ENCODE measurements around the gene GLI3.

GLI3 gene

DNA sequence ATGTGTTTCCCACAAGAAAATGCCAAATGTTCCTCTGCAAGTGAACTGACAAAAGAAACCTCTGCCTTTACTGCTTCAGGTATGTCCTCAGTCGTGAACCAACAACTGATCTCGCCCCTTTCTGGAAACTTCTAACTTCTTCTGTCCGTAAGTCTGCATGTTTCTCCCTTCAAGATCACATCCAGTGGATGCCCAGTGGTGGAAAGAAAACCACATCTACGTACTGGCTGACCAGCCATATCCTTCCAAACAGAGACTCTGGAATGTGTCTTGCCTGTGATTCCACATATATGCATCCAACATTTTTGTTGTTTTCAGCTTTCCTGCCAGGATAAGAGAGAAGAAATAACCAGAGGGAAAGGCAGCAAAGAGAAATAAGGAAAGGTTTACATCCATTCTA, 152.7 kb downstream of the GLI3 start:
- H3K4me1 ChIP-seq (ENCODE audit: control insufficient read depth, insufficient read depth, low read length): no peaks in the 10 kb centered on the region

DNA sequence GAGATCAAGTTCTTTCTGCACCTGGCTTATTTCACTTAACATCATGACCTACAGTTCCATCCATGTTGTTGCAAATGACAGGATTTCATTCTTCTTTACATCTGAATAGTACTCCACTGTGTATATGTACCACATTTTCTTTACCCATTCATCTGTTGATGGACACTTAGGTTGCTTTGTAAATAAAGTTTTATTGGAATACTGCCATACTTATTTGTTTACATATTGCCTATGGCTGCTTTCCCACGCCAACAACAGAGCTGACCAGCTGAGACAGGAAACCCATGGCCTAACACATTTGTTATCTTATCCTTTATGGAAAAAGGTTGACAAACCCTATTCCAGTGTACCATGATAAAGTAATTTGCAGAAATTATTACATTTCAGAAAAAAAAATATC, 153.7 kb downstream of the GLI3 start:
- H3K4me2 ChIP-seq (ENCODE audit: low read length): no peak overlapping the region
- H3K4me1 ChIP-seq (ENCODE audit: control insufficient read depth, insufficient read depth, low read length): no peaks in the 10 kb centered on the region
- no peak overlapping the region for H3K9ac ChIP-seq (ENCODE audit: low read depth, low read length)
- no peaks in the 10 kb centered on the region for H3K27me3 ChIP-seq (ENCODE audit: control insufficient read depth, insufficient read depth, low read length)
- H3K36me3 ChIP-seq (ENCODE audit: insufficient read depth, low read length): no peaks in the 10 kb centered on the region
- no peaks in the 10 kb centered on the region for H3K9me3 ChIP-seq (replicated peaks; ENCODE audit: low read length)
- no peak overlapping the region for H3K4me3 ChIP-seq (ENCODE audit: low read length)

More for the DNA sequence above, 152.7 kb downstream of the GLI3 start:
- Histone ChIP-seq H3K27me3 (ENCODE audit: control insufficient read depth, insufficient read depth, low read length) (no peaks in the 10 kb centered on the region), H3K9me3 (replicated peaks; ENCODE audit: low read length) (no peaks in the 10 kb centered on the region), H3K36me3 (ENCODE audit: insufficient read depth, low read length) (no peaks in the 10 kb centered on the region), H3K9ac (ENCODE audit: low read depth, low read length) (no peak overlapping the region), H3K4me3 (ENCODE audit: low read length) (no peak overlapping the region), H3K4me2 (ENCODE audit: low read length) (no peak overlapping the region)

DNA sequence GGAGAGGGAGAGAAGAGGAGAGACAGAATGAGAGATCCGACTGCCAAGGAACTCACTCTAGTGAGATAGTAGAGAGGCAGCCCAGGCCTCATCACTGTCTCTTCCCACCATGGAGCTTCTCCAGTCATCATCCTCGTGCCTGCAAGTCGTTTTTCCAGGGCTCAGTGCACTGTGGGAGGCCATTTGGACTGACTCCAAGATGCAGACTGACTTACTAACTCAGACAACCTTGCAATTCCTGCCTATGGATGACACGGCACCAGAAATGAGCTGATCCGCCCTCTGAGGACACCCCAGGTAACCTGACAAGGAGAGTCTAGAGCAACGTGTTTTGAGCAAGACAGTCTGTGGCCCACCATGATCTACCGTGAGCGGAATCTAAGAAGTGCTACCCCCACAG, 154.9 kb downstream of the GLI3 start:
- no peaks in the 10 kb centered on the region for H3K36me3 ChIP-seq (ENCODE audit: insufficient read depth, low read length)
- H3K9me3 ChIP-seq (replicated peaks; ENCODE audit: low read length): no peaks in the 10 kb centered on the region
- no peaks in the 10 kb centered on the region for H3K4me1 ChIP-seq (ENCODE audit: control insufficient read depth, insufficient read depth, low read length)
- H3K4me2 ChIP-seq (ENCODE audit: low read length): no peak overlapping the region
- no peaks in the 10 kb centered on the region for H3K27me3 ChIP-seq (ENCODE audit: control insufficient read depth, insufficient read depth, low read length)
- H3K9ac ChIP-seq (ENCODE audit: low read depth, low read length): no peak overlapping the region
- no peak overlapping the region for H3K4me3 ChIP-seq (ENCODE audit: low read length)

DNA sequence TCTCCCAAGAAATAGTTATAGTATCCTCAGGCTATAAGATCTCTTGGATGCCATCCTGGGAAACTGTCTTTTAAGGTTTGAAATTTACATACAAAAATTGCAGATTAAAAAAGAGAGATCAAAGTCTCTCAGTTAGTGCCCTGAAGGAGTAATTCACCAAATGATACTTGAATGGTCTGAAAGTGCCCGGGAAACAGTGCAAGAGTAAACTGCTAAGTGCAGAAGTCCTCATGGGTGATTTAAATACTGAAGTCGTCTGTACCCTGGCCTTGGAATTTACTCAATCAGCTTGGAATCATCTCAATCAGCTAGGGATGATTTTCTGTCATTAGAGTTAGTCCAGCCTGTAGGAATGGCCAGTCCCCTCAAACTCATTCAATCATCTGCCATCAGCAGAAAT, 155.3 kb downstream of the GLI3 start:
- H3K4me3 ChIP-seq (ENCODE audit: low read length): no peak overlapping the region
- H3K9me3 ChIP-seq (replicated peaks; ENCODE audit: low read length): no peaks in the 10 kb centered on the region
- H3K4me1 ChIP-seq (ENCODE audit: control insufficient read depth, insufficient read depth, low read length): no peaks in the 10 kb centered on the region

DNA sequence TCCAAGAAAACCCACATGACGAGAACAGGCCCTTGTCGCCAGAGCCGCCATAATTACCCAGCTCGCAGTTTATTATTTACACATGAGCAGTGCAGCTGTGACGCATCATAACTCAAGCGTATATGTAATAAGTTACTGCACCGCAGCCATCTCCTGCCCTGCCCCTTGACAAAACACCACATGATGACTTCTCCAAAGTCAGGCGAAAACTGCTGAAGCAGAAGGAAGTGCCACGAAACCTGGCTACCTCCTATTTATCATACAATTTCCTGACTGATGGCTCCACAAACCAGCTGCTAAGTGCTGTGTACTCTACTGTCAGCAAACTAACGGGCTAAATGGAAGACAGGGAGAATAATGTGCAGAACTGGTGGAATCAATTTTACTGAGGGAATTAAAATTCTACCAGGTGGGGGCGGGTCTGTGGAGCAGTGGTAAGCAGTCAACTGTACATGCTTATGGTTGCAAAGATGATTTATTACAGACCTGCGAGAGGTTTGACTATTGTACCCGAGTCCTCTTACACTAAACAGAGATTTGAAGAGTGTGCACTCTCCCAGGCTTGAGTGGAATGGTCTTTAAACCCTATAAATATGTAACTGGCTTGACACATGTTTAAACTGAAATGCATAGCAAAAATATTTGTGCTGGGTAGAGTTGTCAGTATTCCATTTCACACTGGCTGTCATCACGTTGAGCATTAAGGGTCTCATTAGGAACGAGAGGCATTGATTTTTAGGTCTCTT, 156.0 kb downstream of the GLI3 start:
- H3K9ac ChIP-seq (ENCODE audit: low read depth, low read length): no peak overlapping the region
- H3K4me1 ChIP-seq (ENCODE audit: control insufficient read depth, insufficient read depth, low read length): no peaks in the 10 kb centered on the region
- H3K27me3 ChIP-seq (ENCODE audit: control insufficient read depth, insufficient read depth, low read length): no peaks in the 10 kb centered on the region
- H3K36me3 ChIP-seq (ENCODE audit: insufficient read depth, low read length): no peaks in the 10 kb centered on the region
- no peak overlapping the region for H3K4me2 ChIP-seq (ENCODE audit: low read length)
- H3K4me3 ChIP-seq (ENCODE audit: low read length): no peak overlapping the region
- no peaks in the 10 kb centered on the region for H3K9me3 ChIP-seq (replicated peaks; ENCODE audit: low read length)

More for the DNA sequence above, 155.3 kb downstream of the GLI3 start:
- H3K36me3 ChIP-seq (ENCODE audit: insufficient read depth, low read length): no peaks in the 10 kb centered on the region
- H3K27me3 ChIP-seq (ENCODE audit: control insufficient read depth, insufficient read depth, low read length): no peaks in the 10 kb centered on the region
- no peak overlapping the region for H3K4me2 ChIP-seq (ENCODE audit: low read length)
- no peak overlapping the region for H3K9ac ChIP-seq (ENCODE audit: low read depth, low read length)

DNA sequence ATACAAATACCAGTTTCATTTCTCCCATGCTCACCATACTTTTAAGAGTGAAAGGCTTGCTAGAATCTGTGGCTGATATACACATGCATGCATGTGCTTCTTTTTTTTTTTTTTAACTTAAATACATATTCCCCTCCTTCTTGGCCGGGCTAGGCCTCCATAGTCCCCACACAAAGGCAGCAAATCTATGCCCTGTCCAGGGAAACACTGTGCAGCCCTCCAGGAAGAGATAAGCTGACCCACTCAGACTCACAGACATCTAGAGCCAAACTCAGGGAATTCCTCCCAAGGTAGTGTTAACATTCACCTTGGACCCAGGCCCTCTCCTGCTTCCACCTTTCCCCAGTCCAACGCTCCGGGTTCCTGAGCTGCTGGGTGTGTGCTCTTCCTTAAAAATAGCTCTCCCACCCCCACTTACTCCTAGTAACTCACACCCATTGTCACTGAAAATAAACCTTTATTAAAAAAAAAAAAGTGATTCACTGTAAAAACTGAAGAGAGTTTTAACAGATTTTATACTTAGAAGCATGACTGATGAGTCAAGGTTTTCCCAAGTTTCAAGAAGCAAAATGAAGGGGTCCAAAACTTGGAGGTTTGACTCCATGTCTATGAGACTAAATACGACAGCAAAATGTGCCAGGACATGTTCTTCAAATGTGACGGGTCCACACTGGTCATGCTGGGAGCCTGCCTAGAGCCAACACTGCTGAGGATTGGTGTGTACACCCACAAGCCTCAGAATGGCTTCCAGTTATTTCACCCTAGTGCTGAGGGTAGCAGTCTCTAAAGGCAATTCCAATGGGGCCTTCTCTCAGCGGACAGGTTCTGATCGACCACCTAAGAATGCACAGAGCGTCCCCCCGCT, 159.5 kb downstream of the GLI3 start:
- H3K4me1 ChIP-seq (ENCODE audit: control insufficient read depth, insufficient read depth, low read length): no peaks in the 10 kb centered on the region
- no peak overlapping the region for H3K9ac ChIP-seq (ENCODE audit: low read depth, low read length)
- no peak overlapping the region for H3K4me3 ChIP-seq (ENCODE audit: low read length)
- H3K4me2 ChIP-seq (ENCODE audit: low read length): no peak overlapping the region
- no peaks in the 10 kb centered on the region for H3K9me3 ChIP-seq (replicated peaks; ENCODE audit: low read length)
- H3K36me3 ChIP-seq (ENCODE audit: insufficient read depth, low read length): no peaks in the 10 kb centered on the region
- no peaks in the 10 kb centered on the region for H3K27me3 ChIP-seq (ENCODE audit: control insufficient read depth, insufficient read depth, low read length)

DNA sequence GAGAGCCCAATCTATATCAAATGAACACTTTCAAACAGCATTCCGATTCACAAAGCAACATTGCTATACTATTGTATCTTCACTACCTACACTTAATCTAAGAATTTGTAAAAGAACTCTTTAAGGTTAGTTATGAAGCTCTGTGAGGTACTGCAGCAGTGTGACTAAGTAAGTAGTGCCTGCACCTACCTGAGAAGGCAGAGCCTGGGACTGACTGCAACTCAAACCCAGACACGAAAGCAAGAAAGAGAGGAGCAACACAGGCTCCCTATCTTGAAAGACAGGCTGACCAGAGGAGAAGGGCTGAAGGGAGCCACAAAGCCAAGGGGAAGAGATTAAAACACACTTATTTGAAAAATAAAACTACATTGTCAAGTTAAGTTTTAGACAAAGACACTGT, 160.1 kb downstream of the GLI3 start:
- no peak overlapping the region for H3K9ac ChIP-seq (ENCODE audit: low read depth, low read length)
- no peaks in the 10 kb centered on the region for H3K9me3 ChIP-seq (replicated peaks; ENCODE audit: low read length)
- H3K27me3 ChIP-seq (ENCODE audit: control insufficient read depth, insufficient read depth, low read length): no peaks in the 10 kb centered on the region
- H3K4me3 ChIP-seq (ENCODE audit: low read length): no peak overlapping the region
- no peaks in the 10 kb centered on the region for H3K36me3 ChIP-seq (ENCODE audit: insufficient read depth, low read length)
- no peaks in the 10 kb centered on the region for H3K4me1 ChIP-seq (ENCODE audit: control insufficient read depth, insufficient read depth, low read length)
- no peak overlapping the region for H3K4me2 ChIP-seq (ENCODE audit: low read length)

DNA sequence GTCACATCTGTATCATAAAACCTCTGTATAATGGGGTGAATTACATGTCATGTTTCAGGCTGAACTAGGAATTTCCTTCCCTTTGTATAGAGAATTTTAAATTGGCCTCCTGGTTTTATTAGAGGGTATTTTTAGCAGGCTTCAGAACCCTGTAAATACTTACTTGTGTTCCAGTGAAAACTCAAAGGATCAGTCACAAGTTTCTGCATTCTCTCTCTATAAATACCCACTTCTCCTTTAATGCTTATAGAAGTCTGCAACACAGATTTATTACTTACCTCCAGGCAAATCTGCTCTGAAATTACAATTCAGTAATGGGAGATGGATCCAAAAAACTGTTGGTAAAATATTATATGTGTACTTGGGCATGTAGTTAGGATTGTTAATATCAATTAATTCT, 161.6 kb downstream of the GLI3 start:
- Histone ChIP-seq H3K36me3 (ENCODE audit: insufficient read depth, low read length) (no peaks in the 10 kb centered on the region), H3K4me1 (ENCODE audit: control insufficient read depth, insufficient read depth, low read length) (peaks cover under 1% of the 10 kb centered on the region), H3K9me3 (replicated peaks; ENCODE audit: low read length) (no peaks in the 10 kb centered on the region), H3K27me3 (ENCODE audit: control insufficient read depth, insufficient read depth, low read length) (no peaks in the 10 kb centered on the region), H3K4me2 (ENCODE audit: low read length) (no peak overlapping the region), H3K9ac (ENCODE audit: low read depth, low read length) (no peak overlapping the region), H3K4me3 (ENCODE audit: low read length) (no peak overlapping the region)

DNA sequence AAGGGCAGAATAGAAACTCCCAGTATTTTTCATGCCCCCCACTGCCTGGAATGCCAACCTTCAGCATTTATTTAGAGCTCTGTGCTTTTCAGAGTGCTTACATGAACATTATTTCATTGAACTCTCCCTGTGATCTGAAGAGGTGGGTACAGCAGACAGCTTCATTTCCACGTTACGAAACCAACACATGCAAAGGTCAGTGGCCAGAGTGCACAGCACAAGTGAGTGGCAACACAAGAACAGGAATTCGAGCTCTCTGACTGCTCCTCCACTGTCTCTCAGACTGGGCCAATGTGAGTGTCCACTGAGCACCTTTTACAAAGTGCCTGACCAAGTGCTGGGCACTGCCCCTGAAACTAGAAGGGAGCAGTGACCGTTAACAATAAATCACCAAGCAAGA, 162.9 kb downstream of the GLI3 start:
- no peaks in the 10 kb centered on the region for H3K9me3 ChIP-seq (replicated peaks; ENCODE audit: low read length)
- no peak overlapping the region for H3K9ac ChIP-seq (ENCODE audit: low read depth, low read length)
- H3K27me3 ChIP-seq (ENCODE audit: control insufficient read depth, insufficient read depth, low read length): no peaks in the 10 kb centered on the region
- H3K36me3 ChIP-seq (ENCODE audit: insufficient read depth, low read length): no peaks in the 10 kb centered on the region
- H3K4me1 ChIP-seq (ENCODE audit: control insufficient read depth, insufficient read depth, low read length): peaks cover 5% of the 10 kb centered on the region
- H3K4me3 ChIP-seq (ENCODE audit: low read length): no peak overlapping the region
- H3K4me2 ChIP-seq (ENCODE audit: low read length): no peak overlapping the region

DNA sequence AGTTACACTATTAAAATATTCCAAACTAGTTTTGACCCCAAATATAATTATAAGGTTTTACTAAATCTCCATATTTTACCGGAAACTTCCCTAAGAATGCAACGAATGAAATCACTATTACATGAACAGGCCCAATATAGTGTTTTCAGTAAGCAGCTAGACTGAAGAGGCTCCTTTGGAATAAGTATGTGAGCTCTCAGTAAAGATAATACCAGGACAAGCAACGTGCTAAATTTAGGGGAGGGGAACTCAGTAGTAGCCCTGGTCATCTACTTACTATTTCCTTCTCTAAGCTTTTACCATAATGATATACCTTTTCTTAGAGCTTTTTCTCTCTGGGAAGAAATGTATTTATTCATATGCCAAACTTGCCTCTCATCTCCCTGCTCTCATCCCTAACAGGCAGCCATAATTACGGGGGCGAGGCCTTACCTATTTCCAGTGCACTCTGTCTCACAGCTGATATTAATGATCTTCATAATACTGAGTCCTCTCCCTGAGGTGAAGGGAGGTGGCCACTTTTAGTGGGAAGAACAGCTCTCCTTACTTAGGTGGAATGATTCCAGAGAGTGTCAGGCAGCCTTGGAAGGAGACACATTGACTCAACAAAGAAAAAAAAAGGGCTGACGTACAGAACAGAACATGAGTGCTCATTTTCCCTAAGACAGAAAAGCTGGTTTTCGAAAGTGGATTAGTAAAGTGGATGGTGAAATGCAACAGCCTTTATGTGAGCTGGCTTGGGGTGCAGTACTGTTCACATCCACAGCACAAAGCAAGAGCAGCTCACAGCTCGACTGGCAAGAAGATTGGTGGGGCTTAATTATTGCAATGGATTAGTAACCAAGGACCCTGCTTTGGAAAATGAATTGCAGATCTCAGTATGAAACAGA, 165.4 kb downstream of the GLI3 start:
- Histone ChIP-seq H3K4me1 (ENCODE audit: control insufficient read depth, insufficient read depth, low read length) (peaks cover 5% of the 10 kb centered on the region), H3K9me3 (replicated peaks; ENCODE audit: low read length) (no peaks in the 10 kb centered on the region), H3K4me3 (ENCODE audit: low read length) (no peak overlapping the region), H3K9ac (ENCODE audit: low read depth, low read length) (no peak overlapping the region), H3K4me2 (ENCODE audit: low read length) (no peak overlapping the region), H3K27me3 (ENCODE audit: control insufficient read depth, insufficient read depth, low read length) (no peaks in the 10 kb centered on the region), H3K36me3 (ENCODE audit: insufficient read depth, low read length) (no peaks in the 10 kb centered on the region)

DNA sequence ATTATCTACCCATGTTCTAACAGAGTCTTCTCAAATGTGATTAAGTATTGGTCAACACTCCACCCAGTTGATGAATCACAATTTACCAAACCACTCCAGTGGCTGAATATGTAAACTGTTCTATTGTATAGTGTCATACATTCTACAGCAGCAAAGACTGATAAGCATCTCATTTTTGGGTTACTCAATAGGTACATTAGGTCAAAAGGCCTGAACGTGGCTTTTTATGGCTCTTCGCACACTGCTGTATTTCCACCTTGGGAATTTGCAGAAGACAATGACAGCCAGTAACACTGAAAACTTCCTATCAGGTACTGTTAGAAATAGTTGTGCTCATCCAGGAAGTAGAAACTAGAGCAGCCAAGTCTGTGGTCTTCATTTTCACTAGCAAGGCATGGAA, 166.9 kb downstream of the GLI3 start:
- Histone ChIP-seq H3K4me2 (ENCODE audit: low read length) (no peak overlapping the region), H3K4me3 (ENCODE audit: low read length) (no peak overlapping the region), H3K9ac (ENCODE audit: low read depth, low read length) (no peak overlapping the region), H3K27me3 (ENCODE audit: control insufficient read depth, insufficient read depth, low read length) (no peaks in the 10 kb centered on the region), H3K4me1 (ENCODE audit: control insufficient read depth, insufficient read depth, low read length) (peaks cover 5% of the 10 kb centered on the region), H3K9me3 (replicated peaks; ENCODE audit: low read length) (no peaks in the 10 kb centered on the region), H3K36me3 (ENCODE audit: insufficient read depth, low read length) (no peaks in the 10 kb centered on the region)
